HepG2 (cell line): ENCODE measurements around the gene GSTM2.
"Not testable (repeated sequence)": the region's sequence is repeated elsewhere in the genome, so short reads cannot be mapped to it uniquely, and the experiment has no call there.

Experiments
- EP300 ChIP-seq, 3 experiments: sonication (generic) in 1 of 3; formaldehyde crosslinking in 1 of 3; IDR thresholded peaks; 2 replicates each; pipeline versions ENCODE4 v1.5.1 to v1.6.1; 2011 to 2020; ENCODE audit warnings: low read depth in 2 of 3, low read length in 2 of 3, borderline replicate concordance in 1 of 3, improper control_type of control experiment in 1 of 3, mild to moderate bottlenecking in 1 of 3, missing genetic modification reagents in 1 of 3, moderate library complexity in 1 of 3
- JUND ChIP-seq: sonication (generic); formaldehyde crosslinking; IDR thresholded peaks from 2 replicates; pipeline ENCODE4 v1.8.0; 2022; ENCODE audit warnings: mild to moderate bottlenecking, missing genetic modification reagents
- NCOR1 ChIP-seq: fragments of 200-600 bp; sonication (generic); IDR thresholded peaks from 2 replicates; pipeline ENCODE4 v1.7.0; 2017; ENCODE audit warnings: antibody characterized with exemption, low read length, borderline replicate concordance
- POLR2A ChIP-seq, 2 experiments: IDR thresholded peaks; 2 replicates each; pipeline ENCODE4 v1.6.1; 2011; ENCODE audit warnings: low read depth in 2 of 2, low read length in 2 of 2, mild to moderate bottlenecking in 1 of 2, moderate library complexity in 1 of 2; ENCODE audit not compliant: insufficient read depth in 1 of 2
- RAD21 ChIP-seq: fragments of 450-650 bp; formaldehyde crosslinking; IDR thresholded peaks from 2 replicates; pipeline ENCODE4 v1.5.0; 2020; ENCODE audit warnings: mild to moderate bottlenecking
- ZBTB1 ChIP-seq: sonication (generic); formaldehyde crosslinking; IDR thresholded peaks from 2 replicates; pipeline ENCODE4 v1.4.0; 2020; ENCODE audit warnings: missing genetic modification reagents, borderline replicate concordance
- ZNF674 ChIP-seq: sonication (generic); formaldehyde crosslinking; IDR thresholded peaks from 2 replicates; pipeline ENCODE4 v1.5.0; 2020; ENCODE audit warnings: low read depth, mild to moderate bottlenecking, missing genetic modification reagents
- TF ChIP-seq, protein P1 (sequence below): sonication (generic); formaldehyde crosslinking; IDR thresholded peaks from 2 replicates; pipeline ENCODE4 v1.4.0; 2020; ENCODE audit warnings: mild to moderate bottlenecking, missing genetic modification reagents, borderline replicate concordance
- TF ChIP-seq, protein P2 (sequence below): sonication (generic); formaldehyde crosslinking; IDR thresholded peaks from 2 replicates; pipeline ENCODE4 v1.5.0; 2020; ENCODE audit warnings: mild to moderate bottlenecking, missing genetic modification reagents, moderate library complexity
- TF ChIP-seq, protein P3 (sequence below): sonication (generic); formaldehyde crosslinking; IDR thresholded peaks from 2 replicates; pipeline ENCODE4 v1.8.1; 2023; ENCODE audit warnings: mild to moderate bottlenecking, missing genetic modification reagents
- TF ChIP-seq, protein P4 (sequence below): IDR thresholded peaks from 2 replicates; pipeline ENCODE4 v1.6.1; 2016; ENCODE audit warnings: low read depth
- TF ChIP-seq, protein P5 (sequence below): sonication (generic); formaldehyde crosslinking; IDR thresholded peaks from 2 replicates; pipeline ENCODE4 v1.4.0; 2020; ENCODE audit warnings: mild to moderate bottlenecking, missing genetic modification reagents
- TF ChIP-seq, protein P6 (sequence below): sonication (generic); formaldehyde crosslinking; IDR thresholded peaks from 2 replicates; pipeline ENCODE4 v1.4.0; 2020; ENCODE audit warnings: mild to moderate bottlenecking, missing genetic modification reagents

DNA sequence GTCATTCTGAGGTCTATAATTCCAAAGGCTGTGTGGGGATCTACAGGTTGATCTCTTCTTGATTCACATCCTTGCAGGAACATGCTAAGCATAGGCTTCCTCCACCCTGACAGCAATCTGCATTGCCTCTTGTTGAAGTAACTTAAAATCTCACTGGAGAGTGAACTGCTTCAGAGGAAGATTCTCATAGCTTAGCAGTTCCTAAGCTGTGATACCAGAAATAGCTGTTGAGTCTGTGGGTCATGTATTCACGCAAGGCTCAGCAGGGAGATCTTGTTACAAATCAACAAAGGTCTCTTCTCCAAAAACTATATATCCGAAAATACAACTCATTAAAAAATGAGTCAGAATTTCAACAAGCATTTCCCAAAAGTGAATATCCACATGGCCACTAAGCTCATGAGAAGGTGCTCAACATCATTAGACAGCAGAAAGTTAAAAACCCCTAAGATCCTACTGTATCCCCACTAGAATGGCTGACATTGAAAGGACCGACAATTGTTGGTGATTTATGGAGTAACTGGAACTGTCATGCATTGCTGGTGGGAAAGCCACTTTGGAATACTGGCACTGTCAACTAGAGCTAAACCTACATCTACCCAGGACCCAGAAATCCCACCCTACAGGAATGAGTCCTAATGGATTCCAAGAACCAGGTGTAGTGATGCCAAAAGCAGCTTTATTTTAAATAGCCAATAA, 9.0 kb downstream of the GSTM2 start:
- TF ChIP-seq ZNF674; RAD21 (CRISPR knock-in tag); ZBTB1 (CRISPR knock-in tag); POLR2A (IDR thresholded peaks at IDR 0.05; ENCODE audit: insufficient read depth in 1 of 2, low read depth in 2 of 2, low read length in 2 of 2); NCOR1; JUND (CRISPR knock-in tag); EP300 (IDR thresholded peaks at IDR 0.05; ENCODE audit: low read depth in 2 of 2, low read length in 2 of 2); EP300 (CRISPR knock-in tag; IDR thresholded peaks at IDR 0.05; ENCODE audit: borderline replicate concordance): not testable (repeated sequence)
- TF ChIP-seq, protein P1, sequence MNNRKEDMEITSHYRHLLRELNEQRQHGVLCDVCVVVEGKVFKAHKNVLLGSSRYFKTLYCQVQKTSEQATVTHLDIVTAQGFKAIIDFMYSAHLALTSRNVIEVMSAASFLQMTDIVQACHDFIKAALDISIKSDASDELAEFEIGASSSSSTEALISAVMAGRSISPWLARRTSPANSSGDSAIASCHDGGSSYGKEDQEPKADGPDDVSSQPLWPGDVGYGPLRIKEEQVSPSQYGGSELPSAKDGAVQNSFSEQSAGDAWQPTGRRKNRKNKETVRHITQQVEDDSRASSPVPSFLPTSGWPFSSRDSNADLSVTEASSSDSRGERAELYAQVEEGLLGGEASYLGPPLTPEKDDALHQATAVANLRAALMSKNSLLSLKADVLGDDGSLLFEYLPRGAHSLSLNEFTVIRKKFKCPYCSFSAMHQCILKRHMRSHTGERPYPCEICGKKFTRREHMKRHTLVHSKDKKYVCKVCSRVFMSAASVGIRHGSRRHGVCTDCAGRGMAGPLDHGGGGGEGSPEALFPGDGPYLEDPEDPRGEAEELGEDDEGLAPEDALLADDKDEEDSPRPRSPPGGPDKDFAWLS (CRISPR knock-in tag): not testable (repeated sequence)
- TF ChIP-seq, protein P2, sequence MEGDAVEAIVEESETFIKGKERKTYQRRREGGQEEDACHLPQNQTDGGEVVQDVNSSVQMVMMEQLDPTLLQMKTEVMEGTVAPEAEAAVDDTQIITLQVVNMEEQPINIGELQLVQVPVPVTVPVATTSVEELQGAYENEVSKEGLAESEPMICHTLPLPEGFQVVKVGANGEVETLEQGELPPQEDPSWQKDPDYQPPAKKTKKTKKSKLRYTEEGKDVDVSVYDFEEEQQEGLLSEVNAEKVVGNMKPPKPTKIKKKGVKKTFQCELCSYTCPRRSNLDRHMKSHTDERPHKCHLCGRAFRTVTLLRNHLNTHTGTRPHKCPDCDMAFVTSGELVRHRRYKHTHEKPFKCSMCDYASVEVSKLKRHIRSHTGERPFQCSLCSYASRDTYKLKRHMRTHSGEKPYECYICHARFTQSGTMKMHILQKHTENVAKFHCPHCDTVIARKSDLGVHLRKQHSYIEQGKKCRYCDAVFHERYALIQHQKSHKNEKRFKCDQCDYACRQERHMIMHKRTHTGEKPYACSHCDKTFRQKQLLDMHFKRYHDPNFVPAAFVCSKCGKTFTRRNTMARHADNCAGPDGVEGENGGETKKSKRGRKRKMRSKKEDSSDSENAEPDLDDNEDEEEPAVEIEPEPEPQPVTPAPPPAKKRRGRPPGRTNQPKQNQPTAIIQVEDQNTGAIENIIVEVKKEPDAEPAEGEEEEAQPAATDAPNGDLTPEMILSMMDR (CRISPR knock-in tag): not testable (repeated sequence)
- TF ChIP-seq, protein P3, sequence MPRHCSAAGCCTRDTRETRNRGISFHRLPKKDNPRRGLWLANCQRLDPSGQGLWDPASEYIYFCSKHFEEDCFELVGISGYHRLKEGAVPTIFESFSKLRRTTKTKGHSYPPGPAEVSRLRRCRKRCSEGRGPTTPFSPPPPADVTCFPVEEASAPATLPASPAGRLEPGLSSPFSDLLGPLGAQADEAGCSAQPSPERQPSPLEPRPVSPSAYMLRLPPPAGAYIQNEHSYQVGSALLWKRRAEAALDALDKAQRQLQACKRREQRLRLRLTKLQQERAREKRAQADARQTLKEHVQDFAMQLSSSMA (CRISPR knock-in tag): not testable (repeated sequence)
- TF ChIP-seq, protein P4, sequence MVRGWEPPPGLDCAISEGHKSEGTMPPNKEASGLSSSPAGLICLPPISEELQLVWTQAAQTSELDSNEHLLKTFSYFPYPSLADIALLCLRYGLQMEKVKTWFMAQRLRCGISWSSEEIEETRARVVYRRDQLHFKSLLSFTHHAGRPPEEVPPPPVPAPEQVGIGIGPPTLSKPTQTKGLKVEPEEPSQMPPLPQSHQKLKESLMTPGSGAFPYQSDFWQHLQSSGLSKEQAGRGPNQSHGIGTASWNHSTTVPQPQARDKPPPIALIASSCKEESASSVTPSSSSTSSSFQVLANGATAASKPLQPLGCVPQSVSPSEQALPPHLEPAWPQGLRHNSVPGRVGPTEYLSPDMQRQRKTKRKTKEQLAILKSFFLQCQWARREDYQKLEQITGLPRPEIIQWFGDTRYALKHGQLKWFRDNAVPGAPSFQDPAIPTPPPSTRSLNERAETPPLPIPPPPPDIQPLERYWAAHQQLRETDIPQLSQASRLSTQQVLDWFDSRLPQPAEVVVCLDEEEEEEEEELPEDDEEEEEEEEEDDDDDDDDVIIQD (CRISPR knock-in tag): not testable (repeated sequence)
- TF ChIP-seq, protein P5, sequence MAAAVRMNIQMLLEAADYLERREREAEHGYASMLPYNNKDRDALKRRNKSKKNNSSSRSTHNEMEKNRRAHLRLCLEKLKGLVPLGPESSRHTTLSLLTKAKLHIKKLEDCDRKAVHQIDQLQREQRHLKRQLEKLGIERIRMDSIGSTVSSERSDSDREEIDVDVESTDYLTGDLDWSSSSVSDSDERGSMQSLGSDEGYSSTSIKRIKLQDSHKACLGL: not testable (repeated sequence)
- TF ChIP-seq, protein P6, sequence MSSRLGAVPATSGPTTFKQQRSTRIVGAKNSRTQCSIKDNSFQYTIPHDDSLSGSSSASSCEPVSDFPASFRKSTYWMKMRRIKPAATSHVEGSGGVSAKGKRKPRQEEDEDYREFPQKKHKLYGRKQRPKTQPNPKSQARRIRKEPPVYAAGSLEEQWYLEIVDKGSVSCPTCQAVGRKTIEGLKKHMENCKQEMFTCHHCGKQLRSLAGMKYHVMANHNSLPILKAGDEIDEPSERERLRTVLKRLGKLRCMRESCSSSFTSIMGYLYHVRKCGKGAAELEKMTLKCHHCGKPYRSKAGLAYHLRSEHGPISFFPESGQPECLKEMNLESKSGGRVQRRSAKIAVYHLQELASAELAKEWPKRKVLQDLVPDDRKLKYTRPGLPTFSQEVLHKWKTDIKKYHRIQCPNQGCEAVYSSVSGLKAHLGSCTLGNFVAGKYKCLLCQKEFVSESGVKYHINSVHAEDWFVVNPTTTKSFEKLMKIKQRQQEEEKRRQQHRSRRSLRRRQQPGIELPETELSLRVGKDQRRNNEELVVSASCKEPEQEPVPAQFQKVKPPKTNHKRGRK (CRISPR knock-in tag): not testable (repeated sequence)
